ENCODE results near the gene OR52K2.

- TF ChIP-seq, protein P1, sequence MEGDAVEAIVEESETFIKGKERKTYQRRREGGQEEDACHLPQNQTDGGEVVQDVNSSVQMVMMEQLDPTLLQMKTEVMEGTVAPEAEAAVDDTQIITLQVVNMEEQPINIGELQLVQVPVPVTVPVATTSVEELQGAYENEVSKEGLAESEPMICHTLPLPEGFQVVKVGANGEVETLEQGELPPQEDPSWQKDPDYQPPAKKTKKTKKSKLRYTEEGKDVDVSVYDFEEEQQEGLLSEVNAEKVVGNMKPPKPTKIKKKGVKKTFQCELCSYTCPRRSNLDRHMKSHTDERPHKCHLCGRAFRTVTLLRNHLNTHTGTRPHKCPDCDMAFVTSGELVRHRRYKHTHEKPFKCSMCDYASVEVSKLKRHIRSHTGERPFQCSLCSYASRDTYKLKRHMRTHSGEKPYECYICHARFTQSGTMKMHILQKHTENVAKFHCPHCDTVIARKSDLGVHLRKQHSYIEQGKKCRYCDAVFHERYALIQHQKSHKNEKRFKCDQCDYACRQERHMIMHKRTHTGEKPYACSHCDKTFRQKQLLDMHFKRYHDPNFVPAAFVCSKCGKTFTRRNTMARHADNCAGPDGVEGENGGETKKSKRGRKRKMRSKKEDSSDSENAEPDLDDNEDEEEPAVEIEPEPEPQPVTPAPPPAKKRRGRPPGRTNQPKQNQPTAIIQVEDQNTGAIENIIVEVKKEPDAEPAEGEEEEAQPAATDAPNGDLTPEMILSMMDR (IDR thresholded peaks at IDR 0.05; ENCODE audit: poor library complexity, severe bottlenecking): no peak
- TF ChIP-seq POLR2AphosphoS5 (IDR thresholded peaks at IDR 0.05): no peak
- TF ChIP-seq EZH2 (IDR thresholded peaks at IDR 0.05; ENCODE audit: borderline replicate concordance, insufficient read depth, low read length, poor library complexity, severe bottlenecking): no peak
- no peak for TF ChIP-seq REST (IDR thresholded peaks at IDR 0.05; ENCODE audit: borderline replicate concordance)
- TF ChIP-seq EP300 (conservative IDR thresholded peaks at IDR 0.05; ENCODE audit: poor library complexity, severe bottlenecking): no peak
- no peak for TF ChIP-seq TAF1 (IDR thresholded peaks at IDR 0.05; ENCODE audit: low read depth)
- TF ChIP-seq MXI1 (conservative IDR thresholded peaks at IDR 0.05; ENCODE audit: poor library complexity, severe bottlenecking): no peak
Measured at GRCh38 chr11:4480577-4481239, 31.6 kb downstream of the OR52K2 start.
